ENCODE results near the gene GSE1. TPM values are rescaled to one million over a fixed set of nuclear protein-coding genes. Genes with fewer than 3 reads are reported as not detected.
A peak's percentile ranks its signal among the peaks of the same experiment; 100 is the strongest.

The GSE1 gene
- total and polyA plus RNA-seq, 2 of the 13 experiments (the other 11 are each of a cell fraction or from before 2014, with no cell fraction given), result 16.1 to 31.2 TPM

- TF ChIP-seq ZSCAN31 (CRISPR knock-in tag; IDR thresholded peaks at IDR 0.05; ENCODE audit: low read depth) (peak; percentile 94; the same call in 1 of the 2 replicates), ZBTB7B (CRISPR knock-in tag; IDR thresholded peaks at IDR 0.05) (peak; percentile 68; the same call in 1 of the 2 replicates), ZNF614 (CRISPR knock-in tag; IDR thresholded peaks at IDR 0.05; ENCODE audit: borderline replicate concordance) (no peak), ZNF737 (CRISPR knock-in tag; IDR thresholded peaks at IDR 0.05; ENCODE audit: borderline replicate concordance) (peak; percentile 24; the same call in 1 of the 2 replicates), ZNF441 (CRISPR knock-in tag; IDR thresholded peaks at IDR 0.05; ENCODE audit: borderline replicate concordance) (no peak; the same call in 1 of the 2 replicates), PRMT3 (CRISPR knock-in tag; IDR thresholded peaks at IDR 0.05; ENCODE audit: borderline replicate concordance, low read depth) (peak; percentile 78), ZNF674 (CRISPR knock-in tag; IDR thresholded peaks at IDR 0.05; ENCODE audit: low read depth) (peak; percentile 95), ZNF275 (CRISPR knock-in tag; IDR thresholded peaks at IDR 0.05; ENCODE audit: borderline replicate concordance) (0 out of 2 replicates have a peak, but pooled peaks have one; percentile 30), MATR3 (CRISPR knock-in tag; IDR thresholded peaks at IDR 0.05) (no peak), ZNF30 (CRISPR knock-in tag; IDR thresholded peaks at IDR 0.05) (no peak), FIP1L1 (IDR thresholded peaks at IDR 0.05; ENCODE audit: borderline replicate concordance, insufficient read depth, low read depth, low read length) (0 out of 2 replicates have a peak, but pooled peaks have one; percentile 30), PRPF4 (IDR thresholded peaks at IDR 0.05; ENCODE audit: low read depth, low read length, poor library complexity, severe bottlenecking) (no peak), ONECUT2 (CRISPR knock-in tag; IDR thresholded peaks at IDR 0.05) (no peak), REPIN1 (CRISPR knock-in tag; IDR thresholded peaks at IDR 0.05; ENCODE audit: borderline replicate concordance, low read depth) (peak; percentile 51), CREM (IDR thresholded peaks at IDR 0.05) (peak; percentile 28; the same call in 1 of the 2 replicates), CREM (CRISPR knock-in tag; IDR thresholded peaks at IDR 0.05) (no peak)
- TF ChIP-seq, protein P1, sequence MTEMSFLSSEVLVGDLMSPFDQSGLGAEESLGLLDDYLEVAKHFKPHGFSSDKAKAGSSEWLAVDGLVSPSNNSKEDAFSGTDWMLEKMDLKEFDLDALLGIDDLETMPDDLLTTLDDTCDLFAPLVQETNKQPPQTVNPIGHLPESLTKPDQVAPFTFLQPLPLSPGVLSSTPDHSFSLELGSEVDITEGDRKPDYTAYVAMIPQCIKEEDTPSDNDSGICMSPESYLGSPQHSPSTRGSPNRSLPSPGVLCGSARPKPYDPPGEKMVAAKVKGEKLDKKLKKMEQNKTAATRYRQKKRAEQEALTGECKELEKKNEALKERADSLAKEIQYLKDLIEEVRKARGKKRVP (CRISPR knock-in tag; IDR thresholded peaks at IDR 0.05), result no peak; a peak in 1 of 4 replicates
- TF ChIP-seq, protein P2, sequence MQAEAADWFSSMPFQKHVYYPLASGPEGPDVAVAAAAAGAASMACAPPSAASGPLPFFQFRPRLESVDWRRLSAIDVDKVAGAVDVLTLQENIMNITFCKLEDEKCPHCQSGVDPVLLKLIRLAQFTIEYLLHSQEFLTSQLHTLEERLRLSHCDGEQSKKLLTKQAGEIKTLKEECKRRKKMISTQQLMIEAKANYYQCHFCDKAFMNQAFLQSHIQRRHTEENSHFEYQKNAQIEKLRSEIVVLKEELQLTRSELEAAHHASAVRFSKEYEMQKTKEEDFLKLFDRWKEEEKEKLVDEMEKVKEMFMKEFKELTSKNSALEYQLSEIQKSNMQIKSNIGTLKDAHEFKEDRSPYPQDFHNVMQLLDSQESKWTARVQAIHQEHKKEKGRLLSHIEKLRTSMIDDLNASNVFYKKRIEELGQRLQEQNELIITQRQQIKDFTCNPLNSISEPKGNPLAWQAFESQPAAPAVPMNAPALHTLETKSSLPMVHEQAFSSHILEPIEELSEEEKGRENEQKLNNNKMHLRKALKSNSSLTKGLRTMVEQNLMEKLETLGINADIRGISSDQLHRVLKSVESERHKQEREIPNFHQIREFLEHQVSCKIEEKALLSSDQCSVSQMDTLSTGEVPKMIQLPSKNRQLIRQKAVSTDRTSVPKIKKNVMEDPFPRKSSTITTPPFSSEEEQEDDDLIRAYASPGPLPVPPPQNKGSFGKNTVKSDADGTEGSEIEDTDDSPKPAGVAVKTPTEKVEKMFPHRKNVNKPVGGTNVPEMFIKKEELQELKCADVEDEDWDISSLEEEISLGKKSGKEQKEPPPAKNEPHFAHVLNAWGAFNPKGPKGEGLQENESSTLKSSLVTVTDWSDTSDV (CRISPR knock-in tag; IDR thresholded peaks at IDR 0.05), result no peak
- TF ChIP-seq, protein P3, sequence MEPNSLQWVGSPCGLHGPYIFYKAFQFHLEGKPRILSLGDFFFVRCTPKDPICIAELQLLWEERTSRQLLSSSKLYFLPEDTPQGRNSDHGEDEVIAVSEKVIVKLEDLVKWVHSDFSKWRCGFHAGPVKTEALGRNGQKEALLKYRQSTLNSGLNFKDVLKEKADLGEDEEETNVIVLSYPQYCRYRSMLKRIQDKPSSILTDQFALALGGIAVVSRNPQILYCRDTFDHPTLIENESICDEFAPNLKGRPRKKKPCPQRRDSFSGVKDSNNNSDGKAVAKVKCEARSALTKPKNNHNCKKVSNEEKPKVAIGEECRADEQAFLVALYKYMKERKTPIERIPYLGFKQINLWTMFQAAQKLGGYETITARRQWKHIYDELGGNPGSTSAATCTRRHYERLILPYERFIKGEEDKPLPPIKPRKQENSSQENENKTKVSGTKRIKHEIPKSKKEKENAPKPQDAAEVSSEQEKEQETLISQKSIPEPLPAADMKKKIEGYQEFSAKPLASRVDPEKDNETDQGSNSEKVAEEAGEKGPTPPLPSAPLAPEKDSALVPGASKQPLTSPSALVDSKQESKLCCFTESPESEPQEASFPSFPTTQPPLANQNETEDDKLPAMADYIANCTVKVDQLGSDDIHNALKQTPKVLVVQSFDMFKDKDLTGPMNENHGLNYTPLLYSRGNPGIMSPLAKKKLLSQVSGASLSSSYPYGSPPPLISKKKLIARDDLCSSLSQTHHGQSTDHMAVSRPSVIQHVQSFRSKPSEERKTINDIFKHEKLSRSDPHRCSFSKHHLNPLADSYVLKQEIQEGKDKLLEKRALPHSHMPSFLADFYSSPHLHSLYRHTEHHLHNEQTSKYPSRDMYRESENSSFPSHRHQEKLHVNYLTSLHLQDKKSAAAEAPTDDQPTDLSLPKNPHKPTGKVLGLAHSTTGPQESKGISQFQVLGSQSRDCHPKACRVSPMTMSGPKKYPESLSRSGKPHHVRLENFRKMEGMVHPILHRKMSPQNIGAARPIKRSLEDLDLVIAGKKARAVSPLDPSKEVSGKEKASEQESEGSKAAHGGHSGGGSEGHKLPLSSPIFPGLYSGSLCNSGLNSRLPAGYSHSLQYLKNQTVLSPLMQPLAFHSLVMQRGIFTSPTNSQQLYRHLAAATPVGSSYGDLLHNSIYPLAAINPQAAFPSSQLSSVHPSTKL (CRISPR knock-in tag; IDR thresholded peaks at IDR 0.05), result peak; percentile 77
These were observed at the start of gene GSE1 (continued) for GRCh38 chr16:85612801-85613603.
